ENCODE measurements around the gene SDK2.
A peak's percentile ranks its signal among the peaks of the same experiment; 100 is the strongest.
"Not testable (repeated sequence)": the region's sequence is repeated elsewhere in the genome, so short reads cannot be mapped to it uniquely, and the experiment has no call there.

The SDK2 gene

GRCh38 chr17:73308959-73309358 lies 335.3 kb downstream of the SDK2 start:
- H3K4me1 ChIP-seq (ENCODE audit: control insufficient read depth, insufficient read depth, low read length): peaks cover 48% of the 10 kb centered on the region
- not testable (repeated sequence) for H3K27me3 ChIP-seq (ENCODE audit: control insufficient read depth, insufficient read depth, low read length); H3K36me3 ChIP-seq (ENCODE audit: control insufficient read depth, insufficient read depth, low read length); H3K9ac ChIP-seq (ENCODE audit: low read length)
- H3K27ac ChIP-seq (ENCODE audit: low read depth, low read length): peak overlapping the region; percentile 74
- peak overlapping the region; percentile 22 for H3K4me3 ChIP-seq (ENCODE audit: low read length)

GRCh38 chr17:73308017-73308823 lies 336.0 kb downstream of the SDK2 start:
- Histone ChIP-seq H3K27me3 (ENCODE audit: control insufficient read depth, insufficient read depth, low read length) (no peaks in the 10 kb centered on the region), H3K27ac (ENCODE audit: low read depth, low read length) (peak overlapping the region; percentile 74), H3K9ac (ENCODE audit: low read length) (no peak overlapping the region), H3K36me3 (ENCODE audit: control insufficient read depth, insufficient read depth, low read length) (no peaks in the 10 kb centered on the region), H3K4me1 (ENCODE audit: control insufficient read depth, insufficient read depth, low read length) (peaks cover 52% of the 10 kb centered on the region), H3K4me3 (ENCODE audit: low read length) (peak overlapping the region; percentile 11)

GRCh38 chr17:73307130-73307529 lies 337.1 kb downstream of the SDK2 start:
- Histone ChIP-seq H3K4me1 (ENCODE audit: control insufficient read depth, insufficient read depth, low read length) (peaks cover 50% of the 10 kb centered on the region), H3K27me3 (ENCODE audit: control insufficient read depth, insufficient read depth, low read length) (no peaks in the 10 kb centered on the region), H3K9ac (ENCODE audit: low read length) (no peak overlapping the region), H3K36me3 (ENCODE audit: control insufficient read depth, insufficient read depth, low read length) (no peaks in the 10 kb centered on the region), H3K4me3 (ENCODE audit: low read length) (no peak overlapping the region), H3K27ac (ENCODE audit: low read depth, low read length) (peak overlapping the region; percentile 74)

GRCh38 chr17:73305845-73306836 lies 338.1 kb downstream of the SDK2 start:
- Histone ChIP-seq H3K9ac (ENCODE audit: low read length) (peak overlapping the region; percentile 19), H3K4me1 (ENCODE audit: control insufficient read depth, insufficient read depth, low read length) (peaks cover 51% of the 10 kb centered on the region), H3K27me3 (ENCODE audit: control insufficient read depth, insufficient read depth, low read length) (no peaks in the 10 kb centered on the region), H3K27ac (ENCODE audit: low read depth, low read length) (peak overlapping the region; percentile 74), H3K36me3 (ENCODE audit: control insufficient read depth, insufficient read depth, low read length) (no peaks in the 10 kb centered on the region), H3K4me3 (ENCODE audit: low read length) (peak overlapping the region; percentile 53)

- H3K4me1 ChIP-seq (ENCODE audit: control insufficient read depth, insufficient read depth, low read length): peaks cover 52% of the 10 kb centered on the region
Measured at GRCh38 chr17:73304971-73305812, 339.1 kb downstream of the SDK2 start.

GRCh38 chr17:73304438-73304837 lies 339.8 kb downstream of the SDK2 start:
- Histone ChIP-seq H3K36me3 (ENCODE audit: control insufficient read depth, insufficient read depth, low read length) (no peaks in the 10 kb centered on the region), H3K27me3 (ENCODE audit: control insufficient read depth, insufficient read depth, low read length) (no peaks in the 10 kb centered on the region), H3K4me3 (ENCODE audit: low read length) (peak overlapping the region; percentile 53), H3K4me1 (ENCODE audit: control insufficient read depth, insufficient read depth, low read length) (peaks cover 56% of the 10 kb centered on the region), H3K9ac (ENCODE audit: low read length) (no peak overlapping the region), H3K27ac (ENCODE audit: low read depth, low read length) (peak overlapping the region; percentile 74)

More at GRCh38 chr17:73304971-73305812, 339.1 kb downstream of the SDK2 start:
- Histone ChIP-seq H3K36me3 (ENCODE audit: control insufficient read depth, insufficient read depth, low read length) (no peaks in the 10 kb centered on the region), H3K27me3 (ENCODE audit: control insufficient read depth, insufficient read depth, low read length) (no peaks in the 10 kb centered on the region), H3K27ac (ENCODE audit: low read depth, low read length) (peak overlapping the region; percentile 74), H3K9ac (ENCODE audit: low read length) (peak overlapping the region; percentile 19), H3K4me3 (ENCODE audit: low read length) (peak overlapping the region; percentile 53)

GRCh38 chr17:73302189-73302588 lies 342.1 kb downstream of the SDK2 start:
- peaks cover 56% of the 10 kb centered on the region for H3K4me1 ChIP-seq (ENCODE audit: control insufficient read depth, insufficient read depth, low read length)
- H3K27ac ChIP-seq (ENCODE audit: low read depth, low read length): no peak overlapping the region
- H3K9ac ChIP-seq (ENCODE audit: low read length): no peak overlapping the region
- H3K36me3 ChIP-seq (ENCODE audit: control insufficient read depth, insufficient read depth, low read length): peaks cover 2% of the 10 kb centered on the region
- no peak overlapping the region for H3K4me3 ChIP-seq (ENCODE audit: low read length)
- no peaks in the 10 kb centered on the region for H3K27me3 ChIP-seq (ENCODE audit: control insufficient read depth, insufficient read depth, low read length)

GRCh38 chr17:73301369-73301768 lies 342.9 kb downstream of the SDK2 start:
- H3K4me3 ChIP-seq (ENCODE audit: low read length): no peak overlapping the region
- no peak overlapping the region for H3K9ac ChIP-seq (ENCODE audit: low read length)
- H3K27me3 ChIP-seq (ENCODE audit: control insufficient read depth, insufficient read depth, low read length): no peaks in the 10 kb centered on the region
- peaks cover 2% of the 10 kb centered on the region for H3K36me3 ChIP-seq (ENCODE audit: control insufficient read depth, insufficient read depth, low read length)
- H3K4me1 ChIP-seq (ENCODE audit: control insufficient read depth, insufficient read depth, low read length): peaks cover 48% of the 10 kb centered on the region
- H3K27ac ChIP-seq (ENCODE audit: low read depth, low read length): no peak overlapping the region

GRCh38 chr17:73300392-73300791 lies 343.9 kb downstream of the SDK2 start:
- peaks cover 39% of the 10 kb centered on the region for H3K4me1 ChIP-seq (ENCODE audit: control insufficient read depth, insufficient read depth, low read length)
- no peak overlapping the region for H3K9ac ChIP-seq (ENCODE audit: low read length)
- peaks cover 2% of the 10 kb centered on the region for H3K36me3 ChIP-seq (ENCODE audit: control insufficient read depth, insufficient read depth, low read length)
- H3K4me3 ChIP-seq (ENCODE audit: low read length): no peak overlapping the region
- no peaks in the 10 kb centered on the region for H3K27me3 ChIP-seq (ENCODE audit: control insufficient read depth, insufficient read depth, low read length)
- H3K27ac ChIP-seq (ENCODE audit: low read depth, low read length): no peak overlapping the region

- H3K36me3 ChIP-seq (ENCODE audit: control insufficient read depth, insufficient read depth, low read length): peaks cover 2% of the 10 kb centered on the region
- peaks cover 33% of the 10 kb centered on the region for H3K4me1 ChIP-seq (ENCODE audit: control insufficient read depth, insufficient read depth, low read length)
- H3K4me3 ChIP-seq (ENCODE audit: low read length): no peak overlapping the region
- H3K9ac ChIP-seq (ENCODE audit: low read length): no peak overlapping the region
- peak overlapping the region; percentile 64 for H3K27ac ChIP-seq (ENCODE audit: low read depth, low read length)
- H3K27me3 ChIP-seq (ENCODE audit: control insufficient read depth, insufficient read depth, low read length): no peaks in the 10 kb centered on the region
Measured at GRCh38 chr17:73297934-73298861, 346.0 kb downstream of the SDK2 start.

- Histone ChIP-seq H3K27ac (ENCODE audit: low read depth, low read length) (peak overlapping the region; percentile 73), H3K4me3 (ENCODE audit: low read length) (no peak overlapping the region), H3K36me3 (ENCODE audit: control insufficient read depth, insufficient read depth, low read length) (peaks cover 1% of the 10 kb centered on the region), H3K27me3 (ENCODE audit: control insufficient read depth, insufficient read depth, low read length) (no peaks in the 10 kb centered on the region), H3K9ac (ENCODE audit: low read length) (no peak overlapping the region), H3K4me1 (ENCODE audit: control insufficient read depth, insufficient read depth, low read length) (peaks cover 60% of the 10 kb centered on the region)
Measured at GRCh38 chr17:73293480-73293911, 350.7 kb downstream of the SDK2 start.

All from rectal smooth muscle tissue (tissue), 1 donor.